GM12864 (cell line): ENCODE data around the gene YEATS4.
"Not testable (repeated sequence)": the region's sequence is repeated elsewhere in the genome, so short reads cannot be mapped to it uniquely, and the experiment has no call there.

Experiments
- DNase-seq: peaks from one replicate; pipeline ENCODE4 v3.0.0-alpha.2; 2011; ENCODE audit warnings: low read depth
- H3K4me3 ChIP-seq: 2 replicates; pipeline ENCODE4 v1.5.1; 2011; ENCODE audit warnings: mild to moderate bottlenecking, low read depth, low read length, control low read depth
- TF ChIP-seq, protein P1 (sequence below): IDR thresholded peaks from 2 replicates; pipeline ENCODE4 v1.5.1; 2011; ENCODE audit warnings: low read depth, mild to moderate bottlenecking, moderate library complexity, low read length, control low read depth, inconsistent platforms; ENCODE audit errors: missing control alignments

YEATS4 gene

DNA sequence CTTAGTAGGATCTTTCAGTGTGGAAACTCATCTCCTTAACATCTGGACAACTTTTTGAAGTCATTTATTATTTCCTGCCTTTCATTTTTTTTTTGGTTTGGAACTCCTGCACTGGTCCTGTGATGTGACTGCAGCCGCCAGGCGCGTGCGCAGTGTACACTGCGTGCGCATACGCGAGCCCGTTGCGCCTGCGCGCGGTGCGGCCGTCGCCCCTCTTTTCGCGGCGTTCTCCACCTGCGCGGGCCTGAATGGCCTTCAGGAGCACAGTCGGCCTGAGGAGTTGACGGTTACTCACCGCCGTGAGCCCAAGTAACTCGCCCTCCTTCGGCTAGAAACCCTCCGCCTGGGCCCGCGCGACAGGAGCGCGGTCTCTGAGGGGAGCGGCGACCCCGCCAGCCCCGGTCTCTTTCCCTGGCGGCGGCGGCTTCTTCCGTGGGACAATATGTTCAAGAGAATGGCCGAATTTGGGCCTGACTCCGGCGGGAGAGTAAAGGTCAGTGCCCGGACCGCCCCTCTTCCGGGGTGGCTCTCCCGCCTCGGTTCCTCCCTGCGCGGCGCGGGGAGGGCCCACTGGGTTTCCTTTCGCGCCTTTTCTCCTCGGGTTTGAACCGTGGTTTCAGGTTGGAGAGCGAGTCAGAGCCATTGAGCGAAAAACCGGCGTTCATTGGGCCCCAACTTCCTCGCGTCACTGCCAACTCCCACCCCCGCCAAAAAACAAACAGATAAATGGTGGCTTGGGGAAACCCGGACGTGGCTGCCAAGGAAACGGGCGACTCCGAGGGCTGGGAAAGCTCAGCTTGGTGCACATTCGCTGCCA, at the start of gene YEATS4:
Gene YEATS4, plus strand, starts transcription at position 213 of the 817 bp plus-strand sequence. Its CDS starts 230 bp downstream, at position 443.
- TF ChIP-seq, protein P1, sequence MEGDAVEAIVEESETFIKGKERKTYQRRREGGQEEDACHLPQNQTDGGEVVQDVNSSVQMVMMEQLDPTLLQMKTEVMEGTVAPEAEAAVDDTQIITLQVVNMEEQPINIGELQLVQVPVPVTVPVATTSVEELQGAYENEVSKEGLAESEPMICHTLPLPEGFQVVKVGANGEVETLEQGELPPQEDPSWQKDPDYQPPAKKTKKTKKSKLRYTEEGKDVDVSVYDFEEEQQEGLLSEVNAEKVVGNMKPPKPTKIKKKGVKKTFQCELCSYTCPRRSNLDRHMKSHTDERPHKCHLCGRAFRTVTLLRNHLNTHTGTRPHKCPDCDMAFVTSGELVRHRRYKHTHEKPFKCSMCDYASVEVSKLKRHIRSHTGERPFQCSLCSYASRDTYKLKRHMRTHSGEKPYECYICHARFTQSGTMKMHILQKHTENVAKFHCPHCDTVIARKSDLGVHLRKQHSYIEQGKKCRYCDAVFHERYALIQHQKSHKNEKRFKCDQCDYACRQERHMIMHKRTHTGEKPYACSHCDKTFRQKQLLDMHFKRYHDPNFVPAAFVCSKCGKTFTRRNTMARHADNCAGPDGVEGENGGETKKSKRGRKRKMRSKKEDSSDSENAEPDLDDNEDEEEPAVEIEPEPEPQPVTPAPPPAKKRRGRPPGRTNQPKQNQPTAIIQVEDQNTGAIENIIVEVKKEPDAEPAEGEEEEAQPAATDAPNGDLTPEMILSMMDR = no peak
- DNase-seq = peak; percentile 84
- peak within 1 kb of the TSS; percentile 62 for H3K4me3 ChIP-seq

DNA sequence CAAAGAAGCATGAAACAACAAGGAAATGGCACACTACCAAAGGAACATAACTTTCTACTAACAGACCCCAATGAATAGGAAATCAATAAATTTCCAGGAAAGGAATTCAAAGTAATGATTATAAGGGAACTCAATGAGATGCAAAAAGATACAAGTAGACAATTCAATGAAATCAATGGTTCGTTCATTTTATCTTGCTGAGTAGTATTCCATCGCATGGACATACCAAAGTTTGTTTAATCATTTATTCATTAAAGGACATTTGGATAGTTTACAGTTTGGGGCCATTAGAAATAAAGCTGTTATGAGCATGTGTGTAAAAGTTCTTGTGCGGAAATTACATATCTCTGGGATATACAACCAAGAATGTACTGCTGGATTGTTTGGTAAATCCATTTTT, 46.3 kb upstream of the YEATS4 start:
- DNase-seq = no peak
- TF ChIP-seq, protein P1 = no peak
- no peak overlapping the region for H3K4me3 ChIP-seq

DNA sequence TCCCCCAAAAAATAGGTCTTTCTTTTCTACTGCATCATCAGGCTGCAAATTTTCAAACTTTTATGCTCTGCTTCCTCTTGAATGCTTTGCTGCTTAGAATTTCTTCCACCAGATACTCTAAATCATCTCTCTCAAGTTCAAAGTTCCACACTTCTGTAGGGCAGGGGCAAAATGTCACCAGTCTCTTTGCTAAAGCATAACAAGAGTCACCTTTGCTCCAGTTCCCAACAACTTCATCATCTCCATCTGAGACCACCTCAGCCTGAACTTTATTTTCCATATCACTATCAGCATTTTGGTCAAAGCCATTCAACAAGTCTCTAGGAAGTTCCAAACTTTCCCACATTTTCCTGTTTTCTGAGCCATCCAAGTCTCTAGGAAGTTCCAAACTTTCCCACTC, 42.8 kb upstream of the YEATS4 start:
- DNase-seq, H3K4me3 ChIP-seq: not testable (repeated sequence)

DNA sequence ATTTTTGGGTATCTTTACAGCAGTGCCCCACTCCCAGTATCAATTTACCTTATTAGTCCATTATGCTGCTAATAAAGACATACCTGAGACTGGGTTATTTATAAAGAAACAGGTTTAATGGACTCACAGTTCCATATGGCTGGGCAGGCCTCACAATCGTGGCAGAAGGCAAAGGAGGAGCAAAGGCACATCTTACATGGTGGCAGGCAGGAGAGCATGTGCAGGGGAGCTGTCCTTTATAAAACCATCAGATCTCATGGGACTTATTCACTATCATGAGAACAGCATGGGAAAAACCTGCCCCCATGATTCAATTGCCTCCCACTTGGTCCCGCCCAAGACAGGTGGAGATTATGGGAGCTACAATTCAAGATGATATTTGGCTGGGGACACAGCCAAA, 42.3 kb upstream of the YEATS4 start:
- not testable (repeated sequence) for H3K4me3 ChIP-seq

DNA sequence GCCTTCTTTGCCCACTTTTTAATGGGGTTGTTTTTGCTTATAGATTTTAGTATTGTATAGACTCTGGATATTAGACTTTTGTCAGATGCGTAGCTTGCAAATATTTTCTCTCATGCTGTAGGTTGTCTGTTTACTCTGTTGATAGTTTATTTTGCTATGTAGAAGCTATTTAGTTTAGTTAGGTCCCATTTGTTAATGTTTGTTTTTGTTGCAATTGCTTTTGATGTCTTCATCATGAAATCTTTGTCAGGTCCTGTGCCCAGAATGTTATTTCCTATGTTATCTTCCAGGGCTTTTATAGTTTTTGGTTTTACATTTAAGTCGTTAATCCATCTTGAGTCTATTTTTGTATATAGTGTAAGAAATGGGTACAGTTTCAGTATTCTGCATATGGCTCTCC, 41.3 kb upstream of the YEATS4 start:
- no peak overlapping the region for H3K4me3 ChIP-seq
- TF ChIP-seq, protein P1 = no peak
- no peak for DNase-seq

More for the DNA sequence above, 42.3 kb upstream of the YEATS4 start:
- not testable (repeated sequence) for DNase-seq

DNA sequence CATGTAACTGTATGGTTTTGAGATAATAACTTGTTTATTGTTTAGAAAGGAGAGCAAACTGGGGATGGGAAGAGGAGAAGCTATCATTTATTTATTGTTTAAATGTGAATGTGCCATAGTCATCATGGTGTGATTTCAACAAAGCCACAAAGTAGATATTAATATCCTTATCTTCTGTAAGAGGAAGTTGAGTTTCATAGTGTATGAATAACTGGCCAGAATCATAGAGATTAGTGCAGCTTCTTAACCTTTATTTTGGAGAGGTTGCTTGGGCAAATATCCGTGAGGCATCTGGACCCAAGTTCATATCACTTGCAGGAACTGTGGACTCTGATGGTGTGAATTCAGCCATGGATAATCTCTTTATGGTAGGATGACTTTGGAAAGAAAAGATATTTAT, 38.2 kb upstream of the YEATS4 start:
- TF ChIP-seq, protein P1 = no peak
- no peak overlapping the region for H3K4me3 ChIP-seq

DNA sequence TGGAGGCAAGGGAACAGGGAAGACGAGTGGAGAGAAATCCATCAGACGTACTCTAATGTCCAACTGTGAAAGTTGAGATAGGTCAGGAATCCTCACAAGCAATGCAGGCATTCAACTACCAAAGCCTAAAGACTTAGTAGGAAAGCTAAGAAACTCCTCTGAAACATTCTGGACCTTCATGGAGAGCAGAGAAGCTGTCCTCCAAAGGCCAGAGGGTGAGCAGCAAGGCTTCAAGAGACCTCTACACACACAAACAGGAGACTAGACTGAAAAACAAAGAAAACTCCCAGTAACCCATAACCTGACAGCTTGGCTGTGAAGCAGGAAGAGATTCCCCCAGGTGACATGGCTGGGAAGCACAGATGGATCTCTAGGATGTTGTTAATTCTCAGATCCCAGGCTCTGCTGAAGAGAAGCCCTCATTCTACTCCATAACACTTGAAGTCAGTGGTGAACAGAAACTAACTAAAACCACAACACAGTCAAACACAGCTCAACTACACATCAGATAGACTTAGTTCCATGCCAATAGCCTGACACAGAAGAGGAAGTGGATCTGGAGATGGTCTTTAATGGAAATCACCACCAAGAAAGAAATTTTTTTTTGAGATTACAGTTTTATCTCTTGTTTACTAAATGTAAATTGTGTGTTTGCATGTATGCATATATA, 34.6 kb upstream of the YEATS4 start:
- DNase-seq = no peak
- no peak overlapping the region for H3K4me3 ChIP-seq
- TF ChIP-seq, protein P1 = no peak

More for the DNA sequence above, 38.2 kb upstream of the YEATS4 start:
- DNase-seq = no peak

DNA sequence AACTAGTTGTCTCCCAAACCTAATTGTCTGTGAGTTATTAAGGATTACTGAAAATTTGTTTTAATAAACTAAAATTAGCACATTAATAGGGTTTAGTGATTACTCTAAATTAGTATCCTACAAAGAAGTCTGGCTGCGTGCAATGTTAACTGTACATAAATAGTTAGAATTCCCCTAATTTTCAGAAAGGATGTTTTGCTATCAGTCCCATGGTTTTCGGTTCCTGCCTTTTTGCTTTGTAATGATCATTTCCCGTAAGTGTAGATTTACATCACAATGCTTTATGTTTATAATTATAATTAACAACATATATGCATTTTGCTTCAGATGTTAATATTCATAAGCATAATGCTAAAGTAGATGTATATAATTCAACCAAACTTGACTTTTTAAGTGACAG, 31.1 kb upstream of the YEATS4 start:
- TF ChIP-seq, protein P1 = no peak
- H3K4me3 ChIP-seq = no peak overlapping the region
- no peak for DNase-seq
